CD4-positive, alpha-beta T cell treated with Interleukin-10 for 1 hour (primary cell): Measurements from ENCODE around the gene GIPR.
"Not testable (repeated sequence)": the region's sequence is repeated elsewhere in the genome, so short reads cannot be mapped to it uniquely, and the experiment has no call there.

Experiments used
- DNase-seq: peaks from one replicate; pipeline ENCODE4 v3.0.0-alpha.2; 2020

GIPR gene

GRCh38 chr19:45692187-45693105 lies 24.4 kb downstream of the GIPR start, which contains the start of gene QPCTL:
Gene QPCTL, plus strand, starts transcription at chr19:45692666. Its CDS starts 38 bp downstream, at chr19:45692704.
- peak; percentile 98 for DNase-seq

DNA sequence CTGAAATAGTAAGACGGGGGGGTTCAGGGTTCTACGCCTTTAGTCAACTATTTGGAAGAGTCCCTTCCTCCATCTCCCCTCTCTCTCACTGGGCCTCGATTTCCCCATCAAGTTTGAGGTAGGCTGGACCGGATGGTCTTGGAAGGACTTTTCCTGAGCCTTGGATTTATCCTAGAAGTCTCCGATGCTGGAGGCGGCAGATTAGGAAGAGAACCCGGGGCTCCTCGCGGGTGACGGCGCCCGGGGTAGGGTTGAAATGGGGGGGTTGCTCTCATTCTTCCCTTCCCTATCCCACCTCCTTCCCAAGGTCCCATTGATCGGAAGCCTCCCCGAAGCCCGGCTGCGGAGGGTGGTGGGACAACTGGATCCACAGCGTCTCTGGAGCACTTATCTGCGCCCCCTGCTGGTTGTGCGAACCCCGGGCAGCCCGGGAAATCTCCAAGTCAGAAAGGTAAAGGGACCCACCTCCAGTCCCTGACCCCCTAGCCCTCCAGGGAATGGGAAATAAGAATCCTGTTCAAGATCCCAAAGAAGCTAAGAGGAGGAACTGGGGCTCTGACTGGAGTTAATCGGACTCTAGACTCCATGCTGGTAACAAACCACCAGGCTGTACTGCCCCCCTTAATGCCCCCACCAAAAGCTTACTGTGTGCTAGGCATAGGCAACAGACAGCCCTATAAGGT lies 25.2 kb downstream of the GIPR start:
- DNase-seq: peak; percentile 70

GRCh38 chr19:45701676-45702075 lies 33.7 kb downstream of the GIPR start:
- no peak for DNase-seq

DNA sequence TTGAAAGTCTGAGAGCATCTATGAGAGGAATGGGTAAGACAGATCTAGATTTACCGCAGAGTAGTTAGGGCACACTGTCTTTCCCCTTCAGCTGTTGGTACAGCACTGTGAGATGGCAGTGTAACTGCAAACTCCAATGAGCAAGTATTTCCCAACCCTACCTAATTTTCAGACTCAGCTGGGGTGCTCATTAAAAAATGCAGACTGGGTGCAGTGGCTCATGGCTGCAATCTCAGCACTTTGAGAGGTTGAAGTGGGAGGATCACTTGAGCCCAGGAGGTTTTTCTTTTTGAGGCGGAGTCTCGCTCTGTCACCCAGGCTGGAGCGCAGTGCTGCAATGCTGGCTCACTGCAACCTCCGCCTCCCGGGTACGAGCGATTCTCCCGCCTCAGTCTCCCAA lies 37.1 kb downstream of the GIPR start:
- no peak for DNase-seq

DNA sequence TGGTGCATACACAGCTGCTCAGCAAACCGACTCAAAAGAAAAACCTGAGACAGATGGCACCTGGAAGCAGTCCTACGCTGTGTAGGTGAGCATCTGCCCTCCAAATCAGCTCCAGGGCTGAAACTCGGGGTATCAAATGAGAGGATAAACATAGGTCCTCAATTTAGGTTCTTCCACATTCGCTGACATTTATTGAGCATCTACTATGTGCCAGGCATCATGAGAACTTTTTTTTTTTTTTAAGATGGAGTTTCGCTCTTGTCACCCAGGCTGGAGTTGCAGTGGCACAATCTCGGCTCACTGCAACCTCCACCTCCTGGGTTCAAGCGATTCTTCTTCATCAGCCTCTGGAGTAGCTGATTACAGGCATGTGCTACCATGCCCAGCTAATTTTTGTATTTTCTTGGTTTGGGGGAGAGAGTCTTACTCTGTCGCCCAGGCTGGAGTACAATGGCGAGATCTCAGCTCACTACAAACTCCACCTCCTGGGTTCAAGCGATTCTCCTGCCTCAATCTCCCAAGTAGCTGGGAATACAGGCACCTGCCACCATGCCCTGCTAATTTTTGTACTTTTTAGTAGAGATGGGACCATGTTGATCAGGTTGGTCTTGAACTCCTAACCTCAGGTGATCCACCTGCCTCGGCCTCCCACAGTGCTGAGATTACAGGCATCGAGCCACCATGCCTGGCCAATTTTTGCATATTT lies 37.8 kb downstream of the GIPR start:
- no peak for DNase-seq

GRCh38 chr19:45710356-45711130 lies 42.5 kb downstream of the GIPR start:
- DNase-seq: no peak

- DNase-seq: no peak
Measured at GRCh38 chr19:45711851-45712698, 44.1 kb downstream of the GIPR start.

GRCh38 chr19:45712699-45713067 lies 44.7 kb downstream of the GIPR start:
- DNase-seq: no peak

DNA sequence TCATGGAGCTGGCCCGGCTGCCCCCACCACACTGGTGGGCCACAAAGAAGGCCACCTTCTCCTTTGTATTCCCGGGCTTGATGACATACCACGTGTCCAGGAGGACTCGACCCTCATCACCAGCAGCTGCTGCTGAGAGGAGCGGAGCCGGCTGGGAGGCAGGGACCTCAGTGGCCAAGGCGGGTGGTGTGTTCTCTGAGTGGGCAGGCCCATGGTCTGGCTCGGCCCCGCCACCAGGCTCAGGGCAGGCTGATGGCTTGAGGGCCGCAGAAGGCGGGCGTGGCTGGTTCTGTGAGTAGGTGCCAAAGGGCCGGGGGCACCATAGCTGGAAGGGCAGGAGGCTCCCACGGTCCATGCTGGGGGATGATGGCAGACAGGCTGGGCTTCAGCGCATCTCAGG lies 45.1 kb downstream of the GIPR start:
- no peak for DNase-seq

DNA sequence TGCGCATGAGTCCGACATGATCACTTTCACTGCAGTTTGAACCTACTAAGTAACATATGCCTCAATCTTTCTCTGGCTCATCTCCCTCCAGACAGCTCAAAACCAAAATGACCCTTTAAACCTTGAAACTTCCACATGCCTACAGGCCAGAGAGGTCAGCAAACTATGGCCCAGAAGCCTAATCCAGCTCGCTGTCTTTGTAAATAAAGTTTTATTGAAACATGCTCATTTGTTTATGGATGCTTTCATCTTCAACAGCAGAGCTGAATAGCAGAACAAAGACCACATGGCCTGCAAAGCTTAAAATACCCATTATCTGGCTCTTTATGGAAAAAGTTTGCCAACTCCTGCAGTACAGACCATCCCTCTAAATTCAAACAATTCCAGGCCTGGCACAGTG lies 47.1 kb downstream of the GIPR start:
- DNase-seq: no peak

DNA sequence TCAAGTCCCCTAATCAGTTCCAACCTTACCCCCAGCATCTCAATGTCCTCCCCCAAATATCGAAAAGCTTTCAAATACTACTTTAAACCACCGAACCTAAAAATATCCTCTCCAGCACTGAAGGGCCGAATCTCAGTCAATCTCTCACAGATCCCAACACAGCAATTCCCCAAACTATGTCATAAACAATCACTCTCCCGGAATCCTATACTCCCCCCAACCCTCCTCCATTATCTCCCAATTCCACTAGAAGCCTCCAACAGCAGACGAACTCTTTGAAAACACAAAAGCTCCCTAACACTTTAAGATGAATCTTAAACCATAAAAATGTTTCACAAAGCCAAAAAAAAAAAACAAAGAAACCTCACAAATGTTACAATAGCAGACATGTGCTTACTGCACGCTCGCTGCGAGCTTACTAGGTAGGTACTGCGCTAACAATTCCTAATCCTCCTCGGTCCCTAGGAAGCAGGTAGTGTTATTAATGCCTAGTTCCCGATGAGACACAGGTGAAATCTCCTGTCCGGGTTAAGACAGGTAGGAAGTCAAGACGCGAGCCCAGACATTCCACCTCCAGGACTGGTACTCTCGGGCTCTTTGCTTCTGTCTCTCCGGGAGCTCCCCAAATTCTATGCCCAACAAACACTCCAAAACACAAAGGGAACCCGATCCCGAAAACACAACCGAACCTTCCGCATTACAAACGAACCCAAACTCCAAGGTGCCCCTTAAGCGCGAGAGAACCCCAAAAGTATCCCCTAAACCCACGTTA lies 48.5 kb downstream of the GIPR start:
- no peak for DNase-seq

DNA sequence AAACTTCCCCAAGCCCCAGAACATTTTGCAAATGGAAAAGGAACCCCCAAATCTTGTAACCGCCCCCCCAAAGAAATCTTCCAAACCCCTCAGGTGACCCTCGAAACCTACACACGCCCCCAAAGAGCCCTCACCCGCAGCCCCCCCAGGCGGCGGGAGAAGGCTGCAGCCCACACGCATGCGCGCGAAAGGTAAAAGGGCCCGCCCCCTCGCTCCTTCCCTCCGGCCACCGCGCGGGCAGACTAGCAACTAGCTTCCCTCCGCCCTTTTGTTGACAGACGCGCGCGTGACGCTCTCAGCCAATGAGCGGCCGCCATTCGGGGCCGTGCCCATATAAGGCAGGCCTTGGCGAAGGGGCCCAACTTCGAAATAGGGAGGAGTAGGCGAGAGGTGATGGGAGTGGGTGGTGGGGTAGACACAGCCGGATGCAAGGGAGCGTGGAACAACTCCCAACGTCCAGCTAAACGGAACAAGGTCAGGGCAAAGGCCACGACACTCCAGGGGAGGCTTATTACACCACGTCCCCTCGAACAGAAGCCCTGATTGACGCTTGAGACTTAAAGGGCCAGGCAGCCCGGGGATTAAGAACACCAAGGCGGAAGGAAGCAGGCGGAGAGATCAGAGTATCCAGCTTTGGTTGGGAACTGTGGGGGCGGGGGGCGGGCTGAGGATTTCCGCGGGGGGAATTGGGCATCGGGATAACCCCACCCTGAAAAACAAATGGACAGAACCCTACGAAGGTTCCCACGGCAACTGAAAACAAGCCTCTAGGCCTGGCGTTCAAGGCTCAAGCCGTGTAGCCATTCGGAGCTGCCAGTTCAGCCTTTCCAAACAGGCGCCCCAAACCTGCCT lies 49.3 kb downstream of the GIPR start:
- DNase-seq: peak; percentile 99

- no peak for DNase-seq
Measured at GRCh38 chr19:45717983-45718650, 50.1 kb downstream of the GIPR start.

DNA sequence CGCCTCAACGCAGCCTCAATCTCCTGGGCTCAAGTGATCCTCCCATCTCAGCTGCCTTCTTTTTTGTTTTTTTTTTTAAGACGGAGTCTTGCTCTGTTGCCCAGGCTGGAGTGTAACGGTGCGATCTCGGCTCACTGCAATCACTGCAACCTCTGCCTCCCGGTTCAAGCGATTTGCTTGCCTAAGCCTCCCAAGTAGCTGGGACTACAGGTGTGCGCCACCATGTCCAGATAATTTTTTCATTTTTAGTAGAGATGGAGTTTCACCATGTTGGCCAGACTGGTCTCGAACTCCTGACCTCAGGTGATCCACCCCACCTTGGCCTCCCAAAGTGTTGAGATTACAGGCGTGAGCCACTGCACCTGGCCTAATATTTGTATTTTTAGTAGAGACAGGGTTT lies 52.0 kb downstream of the GIPR start:
- DNase-seq: not testable (repeated sequence)

- not testable (repeated sequence) for DNase-seq
Measured at GRCh38 chr19:45728683-45729082, 60.7 kb downstream of the GIPR start.

- no peak for DNase-seq
Measured at GRCh38 chr19:45729800-45730290, 61.8 kb downstream of the GIPR start.

DNA sequence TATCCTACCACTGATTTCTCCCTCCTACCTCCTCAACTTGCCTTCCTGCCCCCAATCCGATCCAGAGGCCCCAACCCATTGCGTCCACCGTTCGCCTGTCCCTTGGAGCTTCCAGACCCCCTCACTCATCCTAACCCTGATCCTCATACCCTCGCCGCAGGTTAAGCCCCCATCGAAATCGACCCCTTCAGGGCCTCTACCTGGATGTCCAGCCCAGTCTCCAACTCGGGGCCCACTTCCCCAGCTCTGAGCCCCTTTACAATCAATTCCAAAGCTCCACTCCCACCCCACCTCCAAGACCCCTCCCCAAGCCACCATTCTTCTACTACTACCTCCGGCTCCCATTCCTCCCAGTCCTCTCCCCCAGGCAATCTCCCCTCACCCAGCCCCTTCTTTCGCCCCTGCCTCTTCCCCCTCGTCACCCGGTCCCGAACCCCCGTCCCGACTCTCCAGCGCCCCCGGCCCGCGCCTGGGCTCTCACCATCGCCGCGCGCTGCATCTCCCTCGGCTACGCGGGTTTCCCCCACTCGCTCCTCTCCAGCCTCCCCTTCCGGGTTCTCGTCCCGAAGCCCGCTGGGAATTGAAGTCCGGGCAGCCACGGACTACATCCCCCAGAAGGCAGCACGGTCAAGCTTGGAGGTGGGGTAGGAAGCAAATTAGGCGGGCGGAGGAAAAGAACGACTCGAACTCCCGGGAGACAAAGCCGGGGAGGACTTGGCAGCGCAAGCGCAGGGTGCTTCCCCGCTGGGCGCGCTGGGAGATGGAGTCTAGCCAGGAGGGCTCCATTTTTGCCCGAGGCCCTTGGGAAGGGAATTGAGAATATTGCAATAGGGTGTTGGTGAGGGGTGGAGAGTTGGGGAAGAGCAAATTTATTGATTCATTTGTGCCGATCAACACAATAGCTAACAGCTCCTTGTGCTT lies 62.6 kb downstream of the GIPR start, which contains the start of gene FBXO46:
Gene FBXO46, minus strand, starts transcription at position 529 of the 921 bp plus-strand sequence. CDS start 17,401 bp downstream, outside the sequence.
- peak; percentile 96 for DNase-seq
